Astrocyte of the hippocampus (primary cell): Measurements from ENCODE around the gene ASCC2.
"Not testable (repeated sequence)": the region's sequence is repeated elsewhere in the genome, so short reads cannot be mapped to it uniquely, and the experiment has no call there.

Experiments
- DNase-seq: peaks from one replicate; pipeline ENCODE4 v3.0.0; 2011; ENCODE audit warnings: low read depth, low spot score

ASCC2 gene, protein sequence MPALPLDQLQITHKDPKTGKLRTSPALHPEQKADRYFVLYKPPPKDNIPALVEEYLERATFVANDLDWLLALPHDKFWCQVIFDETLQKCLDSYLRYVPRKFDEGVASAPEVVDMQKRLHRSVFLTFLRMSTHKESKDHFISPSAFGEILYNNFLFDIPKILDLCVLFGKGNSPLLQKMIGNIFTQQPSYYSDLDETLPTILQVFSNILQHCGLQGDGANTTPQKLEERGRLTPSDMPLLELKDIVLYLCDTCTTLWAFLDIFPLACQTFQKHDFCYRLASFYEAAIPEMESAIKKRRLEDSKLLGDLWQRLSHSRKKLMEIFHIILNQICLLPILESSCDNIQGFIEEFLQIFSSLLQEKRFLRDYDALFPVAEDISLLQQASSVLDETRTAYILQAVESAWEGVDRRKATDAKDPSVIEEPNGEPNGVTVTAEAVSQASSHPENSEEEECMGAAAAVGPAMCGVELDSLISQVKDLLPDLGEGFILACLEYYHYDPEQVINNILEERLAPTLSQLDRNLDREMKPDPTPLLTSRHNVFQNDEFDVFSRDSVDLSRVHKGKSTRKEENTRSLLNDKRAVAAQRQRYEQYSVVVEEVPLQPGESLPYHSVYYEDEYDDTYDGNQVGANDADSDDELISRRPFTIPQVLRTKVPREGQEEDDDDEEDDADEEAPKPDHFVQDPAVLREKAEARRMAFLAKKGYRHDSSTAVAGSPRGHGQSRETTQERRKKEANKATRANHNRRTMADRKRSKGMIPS

GRCh38 chr22:29837741-29838598 lies at the start of gene ASCC2:
Gene ASCC2, minus strand, starts transcription at chr22:29838274. Its CDS starts 5,949 bp downstream, at chr22:29832325.
- DNase-seq, result peak; percentile 98

- no peak for DNase-seq
These were observed 49.3 kb upstream of the ASCC2 start for GRCh38 chr22:29887358-29887757.

GRCh38 chr22:29886596-29886995 lies 48.5 kb upstream of the ASCC2 start:
- no peak for DNase-seq

DNA sequence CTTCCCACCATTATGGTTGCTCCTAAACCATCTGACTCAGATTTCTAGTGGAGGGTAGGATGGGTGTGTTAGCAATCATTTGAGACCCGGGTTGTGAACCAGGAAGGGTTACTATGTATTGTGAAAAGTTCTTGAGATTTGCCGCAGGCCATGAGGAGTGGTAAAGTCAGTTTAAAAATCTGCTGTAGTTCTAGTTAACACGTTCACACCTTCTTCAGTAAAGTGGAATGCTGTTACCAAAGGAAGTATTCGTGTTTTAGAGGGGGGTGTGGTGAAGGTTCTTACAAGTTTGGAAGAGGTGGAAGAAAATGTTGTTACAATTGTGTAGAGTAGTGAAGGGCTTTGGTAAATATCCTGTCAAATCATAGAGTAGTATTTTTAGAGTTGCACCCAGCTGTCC lies 47.5 kb upstream of the ASCC2 start:
- no peak for DNase-seq

GRCh38 chr22:29883775-29884097 lies 45.7 kb upstream of the ASCC2 start:
- DNase-seq, result no peak

GRCh38 chr22:29883045-29883774 lies 45.1 kb upstream of the ASCC2 start, which contains the start of gene MTMR3:
Gene MTMR3, plus strand, starts transcription at chr22:29883174. Its CDS starts 87,886 bp downstream, at chr22:29971060.
- peak; percentile 97 for DNase-seq

DNA sequence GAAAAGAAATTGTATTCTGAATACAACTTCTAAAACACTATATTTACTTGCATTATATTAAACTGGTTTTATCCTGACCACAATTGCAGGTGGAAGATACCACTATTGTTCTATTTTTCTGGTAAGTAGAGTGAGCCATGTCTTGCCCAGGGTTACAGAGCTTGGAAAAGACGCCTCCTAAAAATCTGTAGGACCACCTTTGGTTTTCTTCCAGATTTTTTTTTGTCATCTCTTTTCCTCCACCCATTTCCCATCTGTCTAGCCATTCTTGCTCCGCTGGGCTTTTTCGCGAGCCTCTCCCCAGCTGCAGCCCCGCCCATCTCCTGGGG lies 44.6 kb upstream of the ASCC2 start:
- DNase-seq, result no peak

DNA sequence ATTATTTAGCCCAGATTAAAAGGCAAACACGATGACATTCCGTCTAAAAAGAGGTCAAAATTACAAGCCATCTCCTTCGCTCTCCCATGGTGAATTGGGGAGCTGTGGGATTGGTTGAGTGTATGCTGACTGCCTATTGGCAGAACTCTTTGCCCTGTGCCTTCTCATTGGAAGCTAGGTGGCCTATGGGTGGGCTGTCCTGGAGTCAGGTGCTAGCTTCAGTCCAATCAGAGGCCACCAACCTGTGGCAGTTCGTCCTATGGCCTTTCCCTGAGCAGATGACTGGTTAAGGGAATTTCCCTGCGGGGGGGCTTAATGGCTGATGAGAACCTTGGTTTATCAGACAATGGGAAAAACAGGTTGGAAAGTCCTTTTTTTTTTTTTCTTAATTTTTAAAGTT lies 41.7 kb upstream of the ASCC2 start:
- no peak for DNase-seq

- peak; percentile 37 for DNase-seq
These were observed 39.5 kb upstream of the ASCC2 start for GRCh38 chr22:29877620-29878019.

GRCh38 chr22:29873943-29874342 lies 35.9 kb upstream of the ASCC2 start:
- DNase-seq, result no peak

DNA sequence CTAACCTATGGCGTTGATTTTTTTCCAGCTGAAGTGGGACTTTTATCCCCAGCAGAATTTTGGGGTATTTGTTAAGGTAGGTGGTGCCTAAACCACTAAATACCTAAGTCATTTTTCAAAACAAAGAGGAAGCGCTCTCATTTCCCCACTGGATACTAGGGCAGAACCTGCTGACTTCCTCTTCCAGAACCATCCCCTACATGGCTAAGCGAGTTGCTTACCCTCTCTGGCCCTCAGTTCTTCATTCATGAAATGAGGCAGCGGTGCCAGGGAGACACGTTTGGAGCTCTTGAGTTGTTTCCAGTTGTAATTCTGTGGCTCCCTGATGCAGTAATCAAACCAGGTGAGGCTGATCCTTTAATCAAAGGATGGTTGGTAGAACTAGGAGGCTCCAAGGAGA lies 34.9 kb upstream of the ASCC2 start:
- DNase-seq, result no peak

GRCh38 chr22:29872144-29872893 lies 34.2 kb upstream of the ASCC2 start:
- no peak for DNase-seq

GRCh38 chr22:29871684-29872083 lies 33.6 kb upstream of the ASCC2 start:
- DNase-seq, result peak; percentile 38

DNA sequence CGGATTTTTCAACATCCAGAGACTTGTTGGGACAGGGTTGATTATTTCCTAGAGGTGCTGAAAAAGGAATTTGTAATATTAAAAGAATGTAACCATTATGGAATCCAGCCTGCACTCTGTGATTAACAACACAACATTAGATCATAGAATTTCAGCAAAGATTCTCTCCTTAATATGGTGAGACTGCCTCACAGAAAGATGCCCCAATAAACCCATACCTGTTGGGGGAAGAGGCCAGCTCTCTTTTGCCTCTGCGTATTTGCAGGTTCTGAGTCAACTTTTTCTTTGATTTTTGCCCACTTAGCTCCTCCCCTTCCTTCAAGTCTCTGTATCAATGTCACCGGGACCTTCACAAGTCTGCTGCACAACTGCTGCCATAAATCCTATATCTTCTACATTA lies 32.5 kb upstream of the ASCC2 start:
- DNase-seq, result peak; percentile 32

DNA sequence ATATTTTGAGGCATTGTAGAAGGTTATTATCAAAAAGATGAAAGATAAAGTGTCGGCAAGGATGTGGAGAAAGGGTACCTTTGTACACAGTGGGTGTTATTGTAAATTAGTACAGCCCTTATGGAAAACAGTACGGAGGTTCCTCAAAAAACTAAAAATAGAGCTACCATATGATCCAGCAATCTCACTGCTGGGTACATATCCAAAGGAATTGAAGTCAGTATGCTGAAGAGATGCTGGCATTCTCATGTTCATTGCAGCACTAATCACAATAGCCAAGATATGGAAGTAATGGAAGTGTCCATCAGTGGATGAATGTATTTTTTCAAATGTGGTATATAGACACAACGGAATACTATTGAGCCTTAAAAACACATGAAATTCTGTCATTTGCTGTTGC lies 29.8 kb upstream of the ASCC2 start:
- DNase-seq, result no peak

DNA sequence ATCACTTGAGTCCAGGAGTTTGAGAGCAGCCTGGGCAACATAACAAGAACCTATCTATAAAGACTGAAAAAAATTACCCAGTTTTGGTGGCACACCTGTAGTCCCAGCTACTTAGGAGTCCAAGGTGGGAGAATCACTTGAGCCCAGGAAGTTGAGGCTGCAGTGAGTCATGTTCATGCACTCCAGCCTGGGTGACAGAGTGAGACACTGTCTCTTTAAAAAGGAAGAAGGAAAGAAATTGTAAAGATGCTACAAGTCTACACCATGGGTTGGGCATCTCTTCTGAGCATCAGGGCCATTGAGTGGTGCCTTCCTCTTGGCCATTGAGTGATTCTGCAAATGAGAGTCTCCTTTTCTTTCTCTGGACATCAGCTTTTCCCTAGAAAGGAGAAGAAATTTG lies 29.2 kb upstream of the ASCC2 start:
- DNase-seq, result no peak

GRCh38 chr22:29865572-29865971 lies 27.5 kb upstream of the ASCC2 start:
- not testable (repeated sequence) for DNase-seq

GRCh38 chr22:29861672-29862297 lies 23.7 kb upstream of the ASCC2 start:
- DNase-seq, result no peak

GRCh38 chr22:29860006-29860766 lies 22.1 kb upstream of the ASCC2 start:
- DNase-seq, result no peak

- not testable (repeated sequence) for DNase-seq
These were observed 21.0 kb upstream of the ASCC2 start for GRCh38 chr22:29859030-29859429.
